Right cardiac atrium (tissue), 5 donors: Measurements from ENCODE around the gene SNPH. TPM values are rescaled to one million over a fixed set of nuclear protein-coding genes. Genes with fewer than 3 reads are reported as not detected.
A peak's percentile ranks its signal among the peaks of the same experiment; 100 is the strongest.

Source experiments
- ATAC-seq, 2 donors: fragments of 200-7000 bp; cut with Tn5 transposase; one replicate each; pipeline versions ENCODE4 v1.8.0 to v1.9.1; 2020; ENCODE audit warnings: moderate library complexity in 2 of 2, mild to moderate bottlenecking in 1 of 2
- DNase-seq, 3 donors: peaks; one replicate each; pipeline ENCODE4 v3.0.0-alpha.2; 2020
- H3K27ac ChIP-seq: one replicate; pipeline ENCODE4 v1.5.1; 2013; ENCODE audit warnings: mild to moderate bottlenecking, low read length, control low read depth, moderate library complexity
- H3K27me3 ChIP-seq: one replicate; pipeline ENCODE4 v1.6.1; 2013; ENCODE audit not compliant: control insufficient read depth, insufficient read depth
- H3K4me1 ChIP-seq: one replicate; pipeline ENCODE4 v1.6.1; 2013; ENCODE audit warnings: low read length; ENCODE audit not compliant: control insufficient read depth, insufficient read depth
- H3K4me3 ChIP-seq: one replicate; pipeline ENCODE4 v1.5.1; 2013; ENCODE audit warnings: low read length, control low read depth
- H3K9me3 ChIP-seq: one replicate; pipeline ENCODE4 v1.6.1; 2013; ENCODE audit warnings: low read length; ENCODE audit not compliant: control insufficient read depth
- WGBS: extraction: QIAGEN DNeasy Blood & Tissue Kit; methylation state at CpG from one replicate; pipeline ENCODE4 v1.1.7; 2013; 5-methylcytosine and 5-hydroxymethylcytosine counted together
- intact Hi-C, 4 donors: fragments of 100-400 bp; cut with DNase I; formaldehyde crosslinking; loops; one replicate each; pipeline versions ENCODE4 v1.11.0 to v1.14.0; 2022 to 2023
- polyA plus RNA-seq: library from polyadenylated mRNA; stranded (reverse); fragments of 200-250 nt; gene quantifications from one replicate; pipeline ENCODE4 v1.2.3, GENCODE V29; 2013
- total RNA-seq, 4 donors: library from RNA; stranded (reverse); fragmentation: NEBNext Ultra II Directional; extraction: Animal tissue kit (Norgen Biotek cat#: 25700); gene quantifications; one replicate each; pipeline ENCODE4 v1.2.1, GENCODE V29; 2021
- donor health status: healthy with polysubstance abuse.
- donor health status: DM: no; HTN: yes; CAD: no.
- donor health status: DM: no; HTN: no; CAD: no.
- donor health status: DM: no; HTN: yes; CAD: no; lungs with severe emphysema.
- donor health status: DM: yes; HTN: yes; CAD: no.

The SNPH gene
- total and polyA plus RNA-seq, 5 donors: 4.8 to 6.8 (median 5.2) TPM

- Histone ChIP-seq H3K4me1 (no peaks in the 10 kb centered on the region), H3K9me3 (no peaks in the 10 kb centered on the region)
Measured at GRCh38 chr20:1277529-1278322, 11.6 kb downstream of the SNPH start.

GRCh38 chr20:1278993-1279392, 12.9 kb downstream of the SNPH start:
- intact Hi-C loops: no loop called here
- Histone ChIP-seq H3K4me1 (no peaks in the 10 kb centered on the region), H3K9me3 (no peaks in the 10 kb centered on the region), H3K27me3 (no peaks in the 10 kb centered on the region), H3K4me3 (no peak overlapping the region), H3K27ac (no peak overlapping the region)
- DNase-seq (no peak), ATAC-seq (no peak)
- 89% methylated on average over 4 of the region's 4 CpGs for WGBS

More at GRCh38 chr20:1277529-1278322, 11.6 kb downstream of the SNPH start:
- ATAC-seq (no peak), DNase-seq (no peak)
- H3K4me3 ChIP-seq: no peak overlapping the region
- H3K27ac ChIP-seq: no peak overlapping the region
- no peaks in the 10 kb centered on the region for H3K27me3 ChIP-seq
- intact Hi-C loops: no loop called here
- WGBS: 94% methylated on average over 8 of the region's 8 CpGs

GRCh38 chr20:1280195-1281102, 14.4 kb downstream of the SNPH start:
- WGBS: 71% methylated on average over 6 of the region's 6 CpGs
- intact Hi-C loops: no loop called here
- Histone ChIP-seq H3K4me3 (no peak overlapping the region), H3K9me3 (no peaks in the 10 kb centered on the region), H3K4me1 (no peaks in the 10 kb centered on the region), H3K27ac (no peak overlapping the region), H3K27me3 (no peaks in the 10 kb centered on the region)
- ATAC-seq: peak; percentile 47 to 67
- no peak for DNase-seq

- no peaks in the 10 kb centered on the region for H3K27me3 ChIP-seq
- H3K27ac ChIP-seq: no peak overlapping the region
- intact Hi-C loops: no loop called here
- no peaks in the 10 kb centered on the region for H3K9me3 ChIP-seq
- ATAC-seq (peak in 1 of 2 donors; percentile 44), DNase-seq (no peak)
- H3K4me3 ChIP-seq: no peak overlapping the region
- 77% methylated on average over 7 of the region's 7 CpGs for WGBS
- no peaks in the 10 kb centered on the region for H3K4me1 ChIP-seq
Measured at GRCh38 chr20:1281279-1282057, 15.4 kb downstream of the SNPH start.

DNA sequence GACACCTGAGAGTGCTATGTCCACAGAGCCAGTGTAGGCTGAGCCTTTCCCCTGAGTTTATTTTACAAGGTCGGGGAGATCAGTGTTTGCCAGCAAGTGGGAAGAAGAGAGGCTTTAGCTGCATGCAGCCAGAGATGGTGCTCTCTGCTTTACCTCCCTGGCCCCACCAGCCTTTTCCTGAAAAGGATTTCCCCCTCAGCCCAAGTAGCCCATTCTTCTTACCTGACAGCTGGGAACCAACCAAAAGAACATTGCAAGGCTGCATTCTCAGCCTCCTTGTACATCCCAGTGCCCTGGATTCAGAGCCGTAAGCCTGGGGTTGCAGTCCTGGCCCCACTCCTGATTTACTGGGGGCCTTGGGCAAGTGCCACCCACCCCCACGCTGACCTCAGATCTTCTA, 16.9 kb downstream of the SNPH start:
- Histone ChIP-seq H3K27me3 (no peaks in the 10 kb centered on the region), H3K4me1 (no peaks in the 10 kb centered on the region), H3K9me3 (no peaks in the 10 kb centered on the region), H3K27ac (no peak overlapping the region), H3K4me3 (no peak overlapping the region)
- DNase-seq (no peak), ATAC-seq (no peak)
- intact Hi-C loops: no loop called here
- WGBS: 73% methylated on average over 3 of the region's 3 CpGs

- Histone ChIP-seq H3K4me3 (no peak overlapping the region), H3K27ac (no peak overlapping the region), H3K27me3 (no peaks in the 10 kb centered on the region), H3K4me1 (no peaks in the 10 kb centered on the region), H3K9me3 (no peaks in the 10 kb centered on the region)
- intact Hi-C loops: no loop called here
- DNase-seq: no peak
- WGBS: 86% methylated on average over 9 of the region's 9 CpGs
- no peak for ATAC-seq
Measured at GRCh38 chr20:1283522-1284510, 17.7 kb downstream of the SNPH start.

DNA sequence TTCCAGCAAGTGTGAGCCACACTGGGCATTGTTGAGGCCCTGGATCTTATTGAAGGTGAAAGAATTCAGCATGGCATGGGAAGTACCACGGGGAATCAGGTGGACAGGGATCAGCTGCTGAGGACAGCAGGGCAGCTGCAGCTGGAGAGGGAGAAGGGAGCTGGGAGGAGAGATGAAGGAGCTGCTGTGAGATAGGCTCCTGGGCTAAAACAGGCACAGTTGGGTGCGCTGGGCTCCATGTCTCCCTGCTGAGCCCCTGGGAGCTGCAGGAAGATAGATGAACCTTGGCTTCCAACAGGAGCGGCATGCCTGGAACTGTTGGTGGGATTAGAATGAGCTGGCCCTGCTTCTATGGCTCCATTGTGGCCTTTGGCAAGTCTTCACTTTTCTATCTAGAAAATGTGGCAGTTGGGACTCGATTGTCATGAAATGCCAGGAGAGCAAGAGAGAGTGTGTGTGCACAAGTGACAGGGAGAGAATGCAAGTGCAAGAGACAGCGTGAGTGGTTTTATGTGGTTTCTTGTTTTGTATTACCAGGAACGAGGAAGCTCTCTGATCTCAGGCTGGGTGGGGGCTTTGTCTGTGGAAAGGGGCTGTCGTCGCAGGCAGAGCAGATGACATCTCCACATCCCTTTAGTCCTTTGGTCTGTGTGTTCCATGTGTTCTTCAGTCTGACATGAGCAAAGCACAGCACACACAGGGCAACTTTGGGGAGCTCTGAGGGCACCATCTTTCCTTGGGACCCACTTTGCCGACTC, 20.4 kb downstream of the SNPH start:
- intact Hi-C loops: no loop called here
- Histone ChIP-seq H3K4me3 (no peak overlapping the region), H3K27me3 (no peaks in the 10 kb centered on the region), H3K27ac (no peak overlapping the region), H3K4me1 (no peaks in the 10 kb centered on the region), H3K9me3 (no peaks in the 10 kb centered on the region)
- DNase-seq (no peak), ATAC-seq (no peak)
- 81% methylated on average over 9 of the region's 9 CpGs for WGBS

DNA sequence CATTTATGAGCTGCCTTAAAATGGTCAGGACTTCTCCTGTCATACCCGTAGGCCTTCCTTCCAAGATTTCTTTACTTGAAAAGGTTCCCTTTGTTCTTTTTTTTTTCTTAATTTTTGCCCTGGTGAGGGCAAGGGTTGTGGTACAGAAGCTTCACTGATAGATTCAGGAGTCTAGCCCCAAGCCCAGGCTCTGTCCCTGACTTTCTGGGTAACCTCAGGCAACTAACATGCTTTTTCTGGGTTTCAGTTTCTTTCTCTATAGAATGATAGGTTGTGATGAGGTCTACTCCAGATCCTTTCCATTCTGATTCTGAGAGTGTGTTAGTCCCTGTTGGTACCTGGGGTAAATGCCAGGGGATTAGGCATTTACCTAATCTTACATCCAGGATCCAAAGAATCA, 21.2 kb downstream of the SNPH start:
- no peaks in the 10 kb centered on the region for H3K9me3 ChIP-seq
- H3K27ac ChIP-seq: no peak overlapping the region
- intact Hi-C loops: no loop called here
- H3K4me1 ChIP-seq: no peaks in the 10 kb centered on the region
- 94% methylated on average over 1 of the region's 1 CpG for WGBS
- H3K4me3 ChIP-seq: no peak overlapping the region
- no peak for DNase-seq
- ATAC-seq: no peak
- H3K27me3 ChIP-seq: no peaks in the 10 kb centered on the region

DNA sequence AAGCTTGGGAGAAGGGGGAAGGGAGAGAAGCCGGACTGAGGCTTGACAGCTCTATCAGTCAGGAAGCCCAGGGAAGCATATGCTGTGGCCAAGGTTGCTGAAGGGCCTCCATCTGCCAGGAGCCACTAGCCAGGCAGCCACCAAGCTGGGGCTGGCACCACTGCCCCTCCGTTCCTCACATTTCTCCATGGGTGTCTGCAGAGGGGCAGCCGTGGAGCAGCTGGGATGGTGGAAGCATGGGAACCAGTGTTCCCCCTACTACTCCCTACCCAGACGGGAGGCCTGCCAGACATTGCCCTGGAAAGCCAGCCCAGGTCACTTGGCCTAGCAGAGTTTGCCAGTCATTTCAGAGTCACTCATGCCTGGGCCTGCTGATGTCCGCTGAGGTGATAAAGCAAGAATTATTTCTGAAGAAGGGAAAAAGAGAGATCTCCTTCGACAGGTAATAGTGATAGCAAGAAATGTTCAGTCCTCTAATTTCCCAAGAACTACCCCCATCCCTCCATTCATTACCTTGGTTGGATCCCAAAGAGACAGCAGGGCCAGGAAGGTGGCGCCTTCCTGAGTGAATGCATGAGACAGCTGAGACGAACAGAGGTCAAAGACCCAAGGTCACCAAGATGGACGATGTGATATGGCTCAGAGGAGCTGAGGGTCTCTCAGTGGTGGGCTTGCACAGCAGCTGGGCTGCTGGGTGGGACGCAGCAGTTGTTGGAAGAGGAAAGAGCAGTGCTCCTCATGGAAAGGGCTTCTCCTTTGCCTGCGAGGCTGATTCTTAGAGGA, 21.9 kb downstream of the SNPH start:
- intact Hi-C loops: no loop called here
- DNase-seq (no peak), ATAC-seq (no peak)
- Histone ChIP-seq H3K27me3 (no peaks in the 10 kb centered on the region), H3K4me1 (no peaks in the 10 kb centered on the region), H3K9me3 (no peaks in the 10 kb centered on the region), H3K27ac (no peak overlapping the region), H3K4me3 (no peak overlapping the region)
- 83% methylated on average over 11 of the region's 11 CpGs for WGBS
